Measurements from ENCODE around the gene CTNNBL1. TPM values are rescaled to one million over a fixed set of nuclear protein-coding genes. Genes with fewer than 3 reads are reported as not detected.

CTNNBL1 gene
- total and polyA plus RNA-seq, 12 donors, result 5.5 to 75.5 (median 37.7) TPM

GRCh38 chr20:37774156-37774555 is 80.3 kb downstream of the CTNNBL1 start:
- no peaks in the 10 kb centered on the region for H3K9me3 ChIP-seq (replicated peaks in 1 of 3)
- no peak for DNase-seq
- no peaks in the 10 kb centered on the region for H3K4me1 ChIP-seq (replicated peaks in 1 of 2)
- TF ChIP-seq POLR2A (IDR thresholded peaks at IDR 0.05), result no peak
- TF ChIP-seq, protein P1, sequence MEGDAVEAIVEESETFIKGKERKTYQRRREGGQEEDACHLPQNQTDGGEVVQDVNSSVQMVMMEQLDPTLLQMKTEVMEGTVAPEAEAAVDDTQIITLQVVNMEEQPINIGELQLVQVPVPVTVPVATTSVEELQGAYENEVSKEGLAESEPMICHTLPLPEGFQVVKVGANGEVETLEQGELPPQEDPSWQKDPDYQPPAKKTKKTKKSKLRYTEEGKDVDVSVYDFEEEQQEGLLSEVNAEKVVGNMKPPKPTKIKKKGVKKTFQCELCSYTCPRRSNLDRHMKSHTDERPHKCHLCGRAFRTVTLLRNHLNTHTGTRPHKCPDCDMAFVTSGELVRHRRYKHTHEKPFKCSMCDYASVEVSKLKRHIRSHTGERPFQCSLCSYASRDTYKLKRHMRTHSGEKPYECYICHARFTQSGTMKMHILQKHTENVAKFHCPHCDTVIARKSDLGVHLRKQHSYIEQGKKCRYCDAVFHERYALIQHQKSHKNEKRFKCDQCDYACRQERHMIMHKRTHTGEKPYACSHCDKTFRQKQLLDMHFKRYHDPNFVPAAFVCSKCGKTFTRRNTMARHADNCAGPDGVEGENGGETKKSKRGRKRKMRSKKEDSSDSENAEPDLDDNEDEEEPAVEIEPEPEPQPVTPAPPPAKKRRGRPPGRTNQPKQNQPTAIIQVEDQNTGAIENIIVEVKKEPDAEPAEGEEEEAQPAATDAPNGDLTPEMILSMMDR (IDR thresholded peaks at IDR 0.05), result no peak
- H3K27me3 ChIP-seq, result no peaks in the 10 kb centered on the region
- no peaks in the 10 kb centered on the region for H3K36me3 ChIP-seq (replicated peaks in 1 of 2)
- intact Hi-C loops (cut with DNase I), result no loop called here
- H3K4me3 ChIP-seq, result no peak overlapping the region
- WGBS, 4 donors, result 92 to 93% (median 92%) methylated on average over 4 to 5 of the region's 5 CpGs
- no peak overlapping the region for H3K27ac ChIP-seq

- Histone ChIP-seq H3K9me3 (replicated peaks in 1 of 3) (no peaks in the 10 kb centered on the region), H3K27ac (no peak overlapping the region), H3K27me3 (no peaks in the 10 kb centered on the region), H3K4me3 (no peak overlapping the region), H3K4me1 (replicated peaks in 1 of 2) (no peaks in the 10 kb centered on the region), H3K36me3 (replicated peaks in 1 of 2) (no peaks in the 10 kb centered on the region)
- intact Hi-C loops (cut with DNase I), result no loop called here
- DNase-seq, result no peak
- 91 to 98% (median 94%) methylated on average over 5 of the region's 5 CpGs for WGBS, 4 donors
- TF ChIP-seq POLR2A (IDR thresholded peaks at IDR 0.05), result no peak
- TF ChIP-seq, protein P1 (IDR thresholded peaks at IDR 0.05), result no peak
Measured at GRCh38 chr20:37775200-37775599, 81.4 kb downstream of the CTNNBL1 start.

GRCh38 chr20:37776049-37776448 is 82.2 kb downstream of the CTNNBL1 start:
- Histone ChIP-seq H3K27me3 (no peaks in the 10 kb centered on the region), H3K36me3 (replicated peaks in 1 of 2) (no peaks in the 10 kb centered on the region), H3K4me1 (replicated peaks in 1 of 2) (no peaks in the 10 kb centered on the region), H3K27ac (no peak overlapping the region), H3K4me3 (no peak overlapping the region), H3K9me3 (replicated peaks in 1 of 3) (no peaks in the 10 kb centered on the region)
- TF ChIP-seq, protein P1 (IDR thresholded peaks at IDR 0.05), result no peak
- TF ChIP-seq POLR2A (IDR thresholded peaks at IDR 0.05), result no peak
- DNase-seq, result no peak
- intact Hi-C loops (cut with DNase I), result no loop called here
- 94 to 97% (median 94%) methylated on average over 5 of the region's 5 CpGs for WGBS, 4 donors

GRCh38 chr20:37776526-37776925 is 82.7 kb downstream of the CTNNBL1 start:
- H3K36me3 ChIP-seq (replicated peaks in 1 of 2), result no peaks in the 10 kb centered on the region
- WGBS, 4 donors, result 93 to 97% (median 96%) methylated on average over 3 of the region's 3 CpGs

More at GRCh38 chr20:37776526-37776925, 82.7 kb downstream of the CTNNBL1 start:
- Histone ChIP-seq H3K4me3 (no peak overlapping the region), H3K4me1 (replicated peaks in 1 of 2) (no peaks in the 10 kb centered on the region), H3K9me3 (replicated peaks in 1 of 3) (no peaks in the 10 kb centered on the region), H3K27me3 (no peaks in the 10 kb centered on the region), H3K27ac (no peak overlapping the region)
- no peak for DNase-seq
- intact Hi-C loops (cut with DNase I), result no loop called here
- TF ChIP-seq, protein P1 (IDR thresholded peaks at IDR 0.05), result no peak
- no peak for TF ChIP-seq POLR2A (IDR thresholded peaks at IDR 0.05)
